Kidney (tissue), 14 donors: ENCODE measurements around the gene XRCC3. TPM values are rescaled to one million over a fixed set of nuclear protein-coding genes. Genes with fewer than 3 reads are reported as not detected.

Experiments used
- DNase-seq, 5 donors: peaks; one replicate each; pipeline ENCODE4 v3.0.0-alpha.2; 2013 to 2020
- FAIRE-seq: peaks from 2 replicates; lab custom pipeline; 2012; peaks lifted over from hg19 to GRCh38; lab: Jason Lieb, UNC
- H3K27ac ChIP-seq, 2 donors: one replicate each; pipeline ENCODE4 v1.7.0; 2013; ENCODE audit warnings: low read depth in 2 of 2, low read length in 2 of 2, inconsistent platforms in 1 of 2
- H3K27me3 ChIP-seq: one replicate; pipeline ENCODE4 v1.7.1; 2013; ENCODE audit warnings: low read length, inconsistent platforms; ENCODE audit not compliant: control insufficient read depth, insufficient read depth
- H3K36me3 ChIP-seq, 3 donors: one replicate each; pipeline versions ENCODE4 v1.7.0 to v1.7.1; 2013; ENCODE audit warnings: low read length in 3 of 3, control low read depth in 1 of 3, inconsistent platforms in 1 of 3; ENCODE audit not compliant: insufficient read depth in 3 of 3, control insufficient read depth in 2 of 3
- H3K4me1 ChIP-seq, 3 donors: one replicate each; pipeline versions ENCODE4 v1.7.0 to v1.7.1; 2013; ENCODE audit warnings: low read length in 3 of 3, inconsistent platforms in 1 of 3, low read depth in 1 of 3; ENCODE audit not compliant: control insufficient read depth in 2 of 3, insufficient read depth in 2 of 3
- H3K4me3 ChIP-seq, 3 donors: one replicate each; pipeline versions ENCODE4 v1.7.0 to v1.8.1; 2013; ENCODE audit warnings: low read length in 3 of 3, control low read depth in 1 of 3, inconsistent platforms in 1 of 3
- H3K9ac ChIP-seq, 3 donors: one replicate each; pipeline versions ENCODE4 v1.7.0 to v1.7.1; 2013; ENCODE audit warnings: low read length in 3 of 3, control low read depth in 1 of 3, inconsistent platforms in 1 of 3
- H3K9me3 ChIP-seq, 3 donors: one replicate each; pipeline versions ENCODE4 v1.7.0 to v1.7.1; 2013; ENCODE audit warnings: low read length in 3 of 3, control low read depth in 1 of 3, inconsistent platforms in 1 of 3; ENCODE audit not compliant: control insufficient read depth in 2 of 3, insufficient read depth in 1 of 3
- intact Hi-C: fragments of 100-400 bp; cut with DNase I; formaldehyde crosslinking; loops from one replicate; pipeline ENCODE4 v1.11.1; 2022
- polyA plus RNA-seq: library from polyadenylated mRNA; stranded (reverse); fragments of 350-450 nt; fragmentation: Illumina TruSeq; extraction: RNeasy Lipid Tissue Mini Kit (QIAGEN cat#74804); gene quantifications from one replicate; pipeline ENCODE4 v1.2.3, GENCODE V29; 2014; ENCODE audit warnings: low read depth, low replicate concordance; ENCODE audit not compliant: insufficient read depth
- total RNA-seq: library from RNA; stranded (reverse); fragmentation: NEBNext Ultra II Directional; extraction: Animal tissue kit (Norgen Biotek cat#: 25700); gene quantifications from one replicate; pipeline ENCODE4 v1.2.1, GENCODE V29; 2021
- TF ChIP-seq, protein P1 (sequence below): IDR thresholded peaks from 3 replicates; pipeline ENCODE4 v1.5.1; 2012; ENCODE audit warnings: mild to moderate bottlenecking, moderate library complexity, borderline replicate concordance; ENCODE audit not compliant: insufficient read depth; ENCODE audit errors: extremely low read depth
- donor health status: control.
- donor health status: control.
- donor health status: control.
- donor health status: control.
- donor health status: control.
- donor health status: DM: yes; HTN: yes; CAD: no.
- donor health status: Normal renal cell carcinoma (clear cell type).

Gene XRCC3
- total and polyA plus RNA-seq, 2 donors from 2014 or later, result 2.8 to 6.3 TPM

DNA sequence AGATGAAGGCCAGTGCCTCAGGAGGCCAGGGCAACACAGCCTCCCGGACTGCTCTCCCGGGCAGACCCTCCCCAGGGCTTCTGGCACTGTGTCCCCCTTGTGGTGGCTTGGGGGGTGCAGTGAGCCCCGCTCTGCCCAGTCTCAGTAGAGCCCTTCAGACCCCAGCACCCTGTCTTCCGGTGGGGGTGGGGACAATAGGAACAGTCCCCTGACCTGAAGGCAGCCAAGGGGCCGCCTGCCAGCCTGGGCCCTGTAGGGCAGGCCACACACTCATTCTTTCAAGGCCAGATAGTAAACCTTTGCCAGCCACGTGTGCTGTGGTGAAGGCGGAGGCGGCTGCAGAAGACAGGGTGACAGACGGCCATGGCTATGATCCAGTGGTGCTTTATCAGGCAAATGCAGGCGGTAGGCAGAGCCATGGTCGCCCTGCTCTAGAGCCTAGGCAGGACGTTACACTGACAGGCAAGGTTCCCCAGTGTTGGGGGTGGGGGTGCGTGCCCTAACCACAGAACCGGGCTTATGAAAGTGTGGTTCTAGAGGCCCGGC is 15.3 kb upstream of the XRCC3 start:
- intact Hi-C loops, result no loop called here
- TF ChIP-seq, protein P1, sequence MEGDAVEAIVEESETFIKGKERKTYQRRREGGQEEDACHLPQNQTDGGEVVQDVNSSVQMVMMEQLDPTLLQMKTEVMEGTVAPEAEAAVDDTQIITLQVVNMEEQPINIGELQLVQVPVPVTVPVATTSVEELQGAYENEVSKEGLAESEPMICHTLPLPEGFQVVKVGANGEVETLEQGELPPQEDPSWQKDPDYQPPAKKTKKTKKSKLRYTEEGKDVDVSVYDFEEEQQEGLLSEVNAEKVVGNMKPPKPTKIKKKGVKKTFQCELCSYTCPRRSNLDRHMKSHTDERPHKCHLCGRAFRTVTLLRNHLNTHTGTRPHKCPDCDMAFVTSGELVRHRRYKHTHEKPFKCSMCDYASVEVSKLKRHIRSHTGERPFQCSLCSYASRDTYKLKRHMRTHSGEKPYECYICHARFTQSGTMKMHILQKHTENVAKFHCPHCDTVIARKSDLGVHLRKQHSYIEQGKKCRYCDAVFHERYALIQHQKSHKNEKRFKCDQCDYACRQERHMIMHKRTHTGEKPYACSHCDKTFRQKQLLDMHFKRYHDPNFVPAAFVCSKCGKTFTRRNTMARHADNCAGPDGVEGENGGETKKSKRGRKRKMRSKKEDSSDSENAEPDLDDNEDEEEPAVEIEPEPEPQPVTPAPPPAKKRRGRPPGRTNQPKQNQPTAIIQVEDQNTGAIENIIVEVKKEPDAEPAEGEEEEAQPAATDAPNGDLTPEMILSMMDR, result no peak
- Histone ChIP-seq H3K27ac (no peak overlapping the region), H3K9ac (no peak overlapping the region), H3K4me1 (peaks cover 0 to 10% (median 5%) of the 10 kb centered on the region in 3 donors), H3K36me3 (peaks cover 2 to 35% (median 4%) of the 10 kb centered on the region in 3 donors), H3K4me3 (no peak overlapping the region), H3K9me3 (no peaks in the 10 kb centered on the region), H3K27me3 (no peaks in the 10 kb centered on the region)
- DNase-seq (peak in 2 of 5 donors; percentile 42 to 61), FAIRE-seq (no peak)

DNA sequence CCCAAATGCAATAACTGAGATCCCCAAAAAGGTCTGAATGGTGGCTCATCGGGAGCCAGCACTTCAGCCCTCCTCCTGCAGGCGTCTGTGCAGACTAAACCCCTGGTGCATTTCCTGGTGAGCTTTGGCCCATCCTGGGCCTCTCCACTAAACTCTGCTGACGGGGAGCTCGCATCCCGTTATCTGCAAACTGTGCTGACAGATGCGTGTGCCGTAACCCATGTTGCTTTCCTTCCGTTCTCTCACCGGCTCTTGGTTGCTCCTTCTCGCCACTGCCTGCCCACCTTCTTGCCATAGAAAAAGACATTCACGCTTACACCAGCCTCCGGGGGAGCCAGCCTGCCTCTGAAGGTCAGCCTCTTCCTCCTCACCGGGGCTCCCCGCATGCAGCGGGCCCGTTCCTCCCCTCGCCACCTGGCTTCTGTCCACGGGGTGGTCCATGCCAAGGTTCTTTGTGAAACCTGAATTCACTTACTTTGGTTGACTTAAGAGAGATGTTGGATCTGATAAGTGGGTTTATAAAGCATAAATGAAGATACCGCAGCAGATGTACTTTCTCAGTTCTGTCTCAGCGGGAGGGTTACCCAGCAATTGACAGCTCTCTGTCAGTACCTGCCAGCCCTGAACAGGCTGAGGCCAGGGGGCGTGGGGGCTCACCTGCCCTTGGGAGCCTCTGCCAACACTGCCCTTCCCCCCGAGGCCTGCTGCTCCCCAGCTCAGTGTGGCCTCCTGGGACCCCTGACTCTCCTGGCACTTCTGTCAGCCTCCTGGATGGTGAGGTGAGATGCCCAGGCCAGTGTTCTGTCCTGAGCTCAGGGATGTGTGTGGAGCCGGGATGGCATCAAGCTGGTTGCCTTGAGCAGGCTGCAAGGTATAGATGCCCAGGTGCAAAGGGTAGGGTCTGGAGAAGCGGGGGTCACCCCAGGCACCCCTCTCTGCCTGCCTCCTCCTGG is 14.5 kb upstream of the XRCC3 start:
- intact Hi-C loops, result no loop called here
- Histone ChIP-seq H3K36me3 (peaks cover 2 to 35% (median 4%) of the 10 kb centered on the region in 3 donors), H3K27ac (no peak overlapping the region)

DNA sequence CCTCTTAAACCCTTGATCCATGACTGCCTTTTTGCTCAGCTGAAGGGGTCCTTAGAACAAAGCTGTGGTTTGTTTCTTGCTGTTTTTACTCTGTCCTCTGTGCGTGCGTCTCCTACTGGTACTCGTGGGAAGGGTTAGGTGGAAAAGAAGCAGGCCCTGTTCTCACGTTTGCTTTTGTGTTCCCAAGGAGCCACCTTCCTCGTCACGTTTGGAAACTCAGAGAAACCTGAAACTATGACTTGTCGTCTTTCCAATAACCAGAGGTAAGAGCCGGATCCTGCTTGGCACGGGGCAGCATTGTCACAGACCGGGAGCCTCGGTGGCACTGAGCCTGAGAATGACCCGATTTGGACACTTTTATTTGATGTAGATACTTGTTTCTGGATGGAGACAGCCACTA is 13.5 kb upstream of the XRCC3 start:
- H3K4me1 ChIP-seq, result peaks cover 0 to 5% (median 3%) of the 10 kb centered on the region in 3 donors
- intact Hi-C loops, result no loop called here

More for the DNA sequence above, 14.5 kb upstream of the XRCC3 start:
- FAIRE-seq (no peak), DNase-seq (peak in 2 of 5 donors; percentile 33 to 42)
- Histone ChIP-seq H3K4me1 (peaks cover 0 to 5% (median 4%) of the 10 kb centered on the region in 3 donors), H3K4me3 (no peak overlapping the region), H3K9me3 (no peaks in the 10 kb centered on the region), H3K9ac (no peak overlapping the region), H3K27me3 (no peaks in the 10 kb centered on the region)
- TF ChIP-seq, protein P1, result no peak

More for the DNA sequence above, 13.5 kb upstream of the XRCC3 start:
- TF ChIP-seq, protein P1, result no peak
- H3K9ac ChIP-seq, result no peak overlapping the region
- no peak overlapping the region for H3K4me3 ChIP-seq
- H3K27ac ChIP-seq, result no peak overlapping the region
- FAIRE-seq, result no peak
- no peaks in the 10 kb centered on the region for H3K27me3 ChIP-seq
- no peaks in the 10 kb centered on the region for H3K9me3 ChIP-seq
- DNase-seq, result peak in 3 of 5 donors; percentile 20 to 33 (median 29)
- peaks cover 2 to 29% (median 4%) of the 10 kb centered on the region in 3 donors for H3K36me3 ChIP-seq
